HG03060 (cell line): Measurements from ENCODE around the gene TNKS1BP1.
"Not testable (repeated sequence)": the region's sequence is repeated elsewhere in the genome, so short reads cannot be mapped to it uniquely, and the experiment has no call there.

Experiments
- ATAC-seq: cut with Tn5 transposase; IDR thresholded peaks from one replicate; pipeline ENCODE4 v1.9.1; 2021; ENCODE audit warnings: low read depth, moderate number of reproducible peaks; ENCODE audit not compliant: unreplicated experiment

The TNKS1BP1 gene

GRCh38 chr11:57353852-57354251, 29.1 kb upstream of the TNKS1BP1 start:
- no peak for ATAC-seq

GRCh38 chr11:57353446-57353845, 28.7 kb upstream of the TNKS1BP1 start:
- ATAC-seq: no peak

- ATAC-seq: no peak
Observed at GRCh38 chr11:57353036-57353435, 28.3 kb upstream of the TNKS1BP1 start.

GRCh38 chr11:57349491-57350274, 24.9 kb upstream of the TNKS1BP1 start:
- ATAC-seq: no peak

GRCh38 chr11:57348636-57349313, 24.0 kb upstream of the TNKS1BP1 start:
- ATAC-seq: no peak

- no peak for ATAC-seq
Observed at GRCh38 chr11:57348052-57348451, 23.3 kb upstream of the TNKS1BP1 start.

- ATAC-seq: no peak
Observed at GRCh38 chr11:57347336-57347735, 22.6 kb upstream of the TNKS1BP1 start.

- no peak for ATAC-seq
Observed at GRCh38 chr11:57345555-57346211, 20.9 kb upstream of the TNKS1BP1 start.

GRCh38 chr11:57344826-57345225, 20.1 kb upstream of the TNKS1BP1 start:
- ATAC-seq: no peak

- no peak for ATAC-seq
Observed at GRCh38 chr11:57343825-57344224, 19.1 kb upstream of the TNKS1BP1 start.

GRCh38 chr11:57342702-57343101, 17.9 kb upstream of the TNKS1BP1 start:
- ATAC-seq: no peak

- ATAC-seq: no peak
Observed at GRCh38 chr11:57341250-57341808, 16.6 kb upstream of the TNKS1BP1 start.

- no peak for ATAC-seq
Observed at GRCh38 chr11:57340039-57340615, 15.4 kb upstream of the TNKS1BP1 start.

GRCh38 chr11:57339328-57339727, 14.6 kb upstream of the TNKS1BP1 start:
- ATAC-seq: no peak

GRCh38 chr11:57338142-57338541, 13.4 kb upstream of the TNKS1BP1 start, which contains the start of gene P2RX3:
P2RX3 (plus strand) TSS chr11:57338352; CDS start chr11:57338551, 199 bp downstream.
- ATAC-seq: no peak

GRCh38 chr11:57336856-57337255, 12.1 kb upstream of the TNKS1BP1 start:
- ATAC-seq: not testable (repeated sequence)

GRCh38 chr11:57336111-57336666, 11.4 kb upstream of the TNKS1BP1 start:
- no peak for ATAC-seq

- peak; percentile 97 for ATAC-seq
Observed at GRCh38 chr11:57335343-57336110, 10.8 kb upstream of the TNKS1BP1 start, which contains the start of gene SSRP1. SSRP1 (minus strand) TSS chr11:57335892; CDS start chr11:57335121, 771 bp downstream.

GRCh38 chr11:57335023-57335342, 10.2 kb upstream of the TNKS1BP1 start:
- no peak for ATAC-seq
